HG02623 (cell line): ENCODE measurements around the gene CYP27C1.
"Not testable (repeated sequence)": the region's sequence is repeated elsewhere in the genome, so short reads cannot be mapped to it uniquely, and the experiment has no call there.

Experiments used
- ATAC-seq: cut with Tn5 transposase; IDR thresholded peaks from one replicate; pipeline ENCODE4 v1.9.1; 2021; ENCODE audit warnings: moderate library complexity; ENCODE audit not compliant: unreplicated experiment

CYP27C1 gene

GRCh38 chr2:127175041-127175721 is 44.9 kb downstream of the CYP27C1 start:
- no peak for ATAC-seq

- ATAC-seq: no peak
Measured at GRCh38 chr2:127174640-127175039, 45.5 kb downstream of the CYP27C1 start.

DNA sequence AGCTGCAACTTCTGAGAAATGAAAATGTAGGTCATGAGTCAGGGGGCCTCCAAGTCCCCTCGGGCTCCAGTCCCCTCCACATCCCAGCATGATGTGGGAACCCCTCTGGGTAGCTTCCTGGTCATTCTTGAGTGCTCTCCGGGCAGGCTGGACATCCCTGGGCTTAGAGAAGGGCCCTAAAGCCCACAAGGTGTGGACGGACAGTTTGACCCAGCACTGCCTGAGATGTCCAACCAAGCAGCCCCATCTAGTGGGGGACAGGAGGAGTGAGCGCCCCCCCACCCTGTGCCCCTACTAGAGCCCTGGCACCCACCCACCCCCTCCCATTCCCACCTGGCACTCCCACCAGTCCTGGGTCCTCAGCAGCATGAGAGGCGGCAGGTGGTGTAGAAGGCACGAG is 46.0 kb downstream of the CYP27C1 start:
- no peak for ATAC-seq

DNA sequence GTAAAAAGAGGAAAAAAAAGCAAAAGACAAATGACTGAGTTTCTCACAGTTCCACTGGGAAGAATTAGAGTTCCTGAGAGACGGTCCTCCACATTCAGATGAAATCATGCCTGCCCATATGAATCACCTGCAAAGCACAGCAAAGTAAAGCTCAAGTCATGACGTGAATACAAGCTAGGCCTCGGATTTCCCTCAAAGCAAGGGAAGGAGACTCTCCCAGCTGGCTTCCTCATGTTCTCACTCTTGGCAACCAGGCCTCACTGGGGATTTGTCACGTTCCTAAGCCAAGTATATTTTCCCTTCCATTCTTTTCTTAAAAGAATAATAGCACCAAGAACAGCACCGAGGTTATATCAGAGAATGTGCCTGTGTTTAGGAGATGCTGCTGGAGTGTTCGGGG is 47.0 kb downstream of the CYP27C1 start:
- no peak for ATAC-seq

- no peak for ATAC-seq
Measured at GRCh38 chr2:127172306-127172705, 47.8 kb downstream of the CYP27C1 start.

GRCh38 chr2:127170452-127171197 is 49.5 kb downstream of the CYP27C1 start:
- ATAC-seq: no peak

DNA sequence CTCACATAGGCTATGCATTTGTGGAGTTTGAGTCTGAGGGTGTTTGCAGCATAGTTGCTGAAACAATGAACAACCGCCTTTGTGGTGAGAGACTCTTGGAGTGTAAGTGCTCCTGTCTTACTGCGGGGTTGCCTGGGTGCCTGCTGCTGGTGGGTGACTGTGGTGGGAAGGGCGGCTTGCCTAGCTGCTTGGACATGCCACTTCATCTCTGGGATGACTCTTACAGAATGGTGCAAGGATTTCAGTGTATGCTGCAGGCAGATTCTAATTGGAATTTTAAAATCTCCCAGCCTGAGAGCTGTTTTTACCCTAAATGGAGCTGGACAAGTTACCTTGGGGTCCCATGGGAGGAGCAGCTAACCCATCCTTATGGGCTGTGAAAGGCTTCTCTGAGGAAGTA is 50.1 kb downstream of the CYP27C1 start:
- ATAC-seq: no peak

- ATAC-seq: no peak
Measured at GRCh38 chr2:127169066-127169660, 50.9 kb downstream of the CYP27C1 start.

- no peak for ATAC-seq
Measured at GRCh38 chr2:127166231-127166860, 53.8 kb downstream of the CYP27C1 start.

- no peak for ATAC-seq
Measured at GRCh38 chr2:127165539-127165935, 54.6 kb downstream of the CYP27C1 start.

DNA sequence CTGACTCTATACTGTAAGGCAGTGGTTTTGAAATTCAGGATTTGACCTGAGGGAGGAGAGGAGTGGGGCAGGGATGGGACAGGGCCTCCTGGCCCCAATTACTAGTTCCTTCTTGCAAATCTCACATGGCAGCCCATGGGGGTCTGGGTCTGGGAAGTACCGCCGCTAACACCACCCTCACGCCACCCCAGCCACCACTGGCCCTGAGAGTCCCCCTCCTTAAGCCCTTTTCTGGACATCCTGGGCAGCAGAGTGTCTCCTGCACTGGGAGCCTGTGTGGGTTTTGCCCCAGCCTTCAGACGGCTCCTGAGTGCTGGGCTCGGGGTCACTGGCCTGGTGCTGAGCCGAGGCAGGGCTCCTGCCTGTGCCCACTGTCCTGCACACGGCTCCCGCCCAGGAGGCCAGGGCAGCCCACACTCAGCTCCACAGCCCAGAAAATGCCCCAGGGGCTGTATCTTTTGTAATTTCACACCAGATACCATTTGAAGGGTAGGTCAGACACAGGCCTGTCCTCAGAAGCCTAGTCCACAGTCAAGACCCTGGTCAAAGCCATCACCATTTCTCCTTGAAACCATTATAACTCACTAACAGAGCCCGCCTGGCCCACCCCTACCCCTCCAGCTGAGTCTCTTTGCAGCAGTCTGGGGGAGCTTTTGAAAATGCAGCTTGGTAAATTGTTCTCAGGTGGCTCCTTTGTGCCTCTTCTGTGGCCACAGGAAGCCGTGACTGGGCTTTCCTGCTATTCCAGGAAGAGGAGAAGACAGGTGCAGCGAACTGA is 55.1 kb downstream of the CYP27C1 start:
- ATAC-seq: no peak

GRCh38 chr2:127163921-127164320 is 56.2 kb downstream of the CYP27C1 start:
- no peak for ATAC-seq

- ATAC-seq: not testable (repeated sequence)
Measured at GRCh38 chr2:127163090-127163406, 57.1 kb downstream of the CYP27C1 start.

- no peak for ATAC-seq
Measured at GRCh38 chr2:127162261-127163089, 57.6 kb downstream of the CYP27C1 start.

GRCh38 chr2:127161176-127162136 is 58.6 kb downstream of the CYP27C1 start:
- ATAC-seq: no peak

DNA sequence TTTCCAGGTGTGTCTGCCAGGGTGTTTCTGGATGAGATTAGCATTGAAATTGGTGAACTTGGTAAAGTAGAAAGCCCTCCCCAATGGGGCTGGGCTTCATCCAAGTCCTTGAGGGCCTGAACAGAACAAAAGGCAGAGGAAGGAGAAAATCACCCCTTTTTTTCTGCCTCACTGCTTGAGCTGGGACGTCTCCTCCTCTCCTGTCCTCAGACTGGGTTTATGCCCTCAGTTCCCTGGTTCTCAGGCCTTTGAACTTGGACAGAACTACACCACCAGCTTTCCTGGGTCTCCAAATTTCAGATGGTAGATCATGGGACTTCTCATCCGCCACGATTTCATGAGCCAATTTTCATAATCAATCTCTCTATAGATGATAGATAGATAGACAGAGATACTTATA is 59.4 kb downstream of the CYP27C1 start:
- no peak for ATAC-seq

- no peak for ATAC-seq
Measured at GRCh38 chr2:127159543-127159942, 60.6 kb downstream of the CYP27C1 start.

- ATAC-seq: no peak
Measured at GRCh38 chr2:127158614-127159290, 61.3 kb downstream of the CYP27C1 start.
